Liver (tissue), 9 donors: ENCODE measurements around the gene TSBP1. TPM values are rescaled to one million over a fixed set of nuclear protein-coding genes. Genes with fewer than 3 reads are reported as not detected.
A peak's percentile ranks its signal among the peaks of the same experiment; 100 is the strongest.

Experiments
- DNase-seq: peaks from one replicate; pipeline ENCODE4 v3.0.0-alpha.2; 2017; ENCODE audit warnings: low spot score
- H3K27ac ChIP-seq, 2 donors: one replicate each; pipeline ENCODE4 v1.7.0; 2013; ENCODE audit warnings: inconsistent platforms in 2 of 2, low read length in 2 of 2, control low read depth in 1 of 2, low read depth in 1 of 2, mild to moderate bottlenecking in 1 of 2
- H3K27me3 ChIP-seq, 4 donors: one replicate each; pipeline versions ENCODE4 v1.6.1 to v1.7.0; 2013; ENCODE audit warnings: low read length in 3 of 4, inconsistent platforms in 1 of 4, mild to moderate bottlenecking in 1 of 4, moderate library complexity in 1 of 4; ENCODE audit not compliant: control insufficient read depth in 4 of 4, insufficient read depth in 4 of 4
- H3K36me3 ChIP-seq, 4 donors: one replicate each; pipeline versions ENCODE4 v1.6.1 to v1.7.0; 2013; ENCODE audit warnings: low read length in 3 of 4, mild to moderate bottlenecking in 3 of 4, low read depth in 1 of 4, moderate library complexity in 1 of 4; ENCODE audit not compliant: control insufficient read depth in 4 of 4, insufficient read depth in 3 of 4
- H3K4me1 ChIP-seq, 4 donors: one replicate each; pipeline versions ENCODE4 v1.6.1 to v1.7.0; 2013; ENCODE audit warnings: low read length in 3 of 4, mild to moderate bottlenecking in 3 of 4, moderate library complexity in 1 of 4; ENCODE audit not compliant: control insufficient read depth in 4 of 4, insufficient read depth in 4 of 4
- H3K4me3 ChIP-seq, 3 donors: one replicate each; pipeline versions ENCODE4 v1.6.1 to v1.7.0; 2013; ENCODE audit warnings: low read length in 3 of 3, control low read depth in 1 of 3, low read depth in 1 of 3, mild to moderate bottlenecking in 1 of 3
- H3K9ac ChIP-seq, 2 donors: one replicate each; pipeline ENCODE4 v1.7.0; 2013; ENCODE audit warnings: low read length in 2 of 2, mild to moderate bottlenecking in 2 of 2, moderate library complexity in 2 of 2, control low read depth in 1 of 2, low read depth in 1 of 2
- H3K9me3 ChIP-seq, 4 donors: one replicate each; pipeline versions ENCODE4 v1.6.1 to v1.7.0; 2013; ENCODE audit warnings: low read length in 3 of 4; ENCODE audit not compliant: control insufficient read depth in 4 of 4
- EGR1 ChIP-seq, 2 donors: IDR thresholded peaks; 2 replicates each; pipeline ENCODE4 v1.6.1; 2016 to 2018; ENCODE audit warnings: antibody characterized with exemption in 2 of 2, low read depth in 2 of 2
- FOXA1 ChIP-seq: IDR thresholded peaks from 2 replicates; pipeline ENCODE4 v1.6.1; 2016; ENCODE audit warnings: antibody characterized with exemption
- FOXA2 ChIP-seq: IDR thresholded peaks from 2 replicates; pipeline ENCODE4 v1.6.1; 2016; ENCODE audit warnings: antibody characterized with exemption
- GABPA ChIP-seq, 2 donors: IDR thresholded peaks in 1 of 2; conservative IDR thresholded peaks in 1 of 2; 2 replicates each; pipeline ENCODE4 v1.6.1; 2016; ENCODE audit warnings: antibody characterized with exemption in 2 of 2, mild to moderate bottlenecking in 1 of 2, moderate library complexity in 1 of 2
- JUND ChIP-seq, 2 donors: IDR thresholded peaks; 2 replicates each; pipeline ENCODE4 v1.6.1; 2016; ENCODE audit warnings: antibody characterized with exemption in 2 of 2
- NR2F2 ChIP-seq: IDR thresholded peaks from 2 replicates; pipeline ENCODE4 v1.6.1; 2016; ENCODE audit warnings: antibody characterized with exemption
- RAD21 ChIP-seq, 2 donors: IDR thresholded peaks; 2 replicates each; pipeline ENCODE4 v1.6.1; 2016; ENCODE audit warnings: antibody characterized with exemption in 2 of 2, mild to moderate bottlenecking in 2 of 2
- RXRA ChIP-seq, 2 donors: IDR thresholded peaks; 2 replicates each; pipeline ENCODE4 v1.6.1; 2017 to 2018; ENCODE audit warnings: antibody characterized with exemption in 2 of 2, mild to moderate bottlenecking in 1 of 2
- YY1 ChIP-seq: IDR thresholded peaks from 2 replicates; pipeline ENCODE4 v1.6.1; 2016; ENCODE audit warnings: antibody characterized with exemption, mild to moderate bottlenecking
- WGBS: extraction: QIAGEN DNeasy Blood & Tissue Kit; methylation state at CpG from one replicate; pipeline ENCODE4 v1.1.7; 2013; 5-methylcytosine and 5-hydroxymethylcytosine counted together
- polyA plus RNA-seq, 2 donors: library from polyadenylated mRNA; stranded (reverse) in 1 of 2; unstranded in 1 of 2; fragments of 200-250 nt in 1 of 2; fragments of >200 nt in 1 of 2; fragmentation: Nextera tagmentation in 1 of 2; extraction: Ambion mirVana in 1 of 2; gene quantifications; one replicate each; pipeline versions ENCODE4 v1.2.1 to v1.2.3, GENCODE V29; 2013 to 2015
- total RNA-seq, 2 donors: library from RNA; depleted of rRNA; stranded (reverse); fragments of >200 nt; gene quantifications; one replicate each; pipeline ENCODE4 v1.2.3, GENCODE V29; 2014
- TF ChIP-seq, protein P1 (sequence below): IDR thresholded peaks from 2 replicates; pipeline ENCODE4 v1.6.1; 2016; ENCODE audit warnings: antibody characterized with exemption
- TF ChIP-seq, protein P2 (sequence below): IDR thresholded peaks from 2 replicates; pipeline ENCODE4 v1.6.1; 2016; ENCODE audit warnings: antibody characterized with exemption, mild to moderate bottlenecking
- donor health status: healthy.
- donor health status: healthy.
- donor health status: healthy.
- donor health status: healthy.
- donor health status: healthy.

TSBP1 gene
- total and polyA plus RNA-seq, 4 donors = not detected

DNA sequence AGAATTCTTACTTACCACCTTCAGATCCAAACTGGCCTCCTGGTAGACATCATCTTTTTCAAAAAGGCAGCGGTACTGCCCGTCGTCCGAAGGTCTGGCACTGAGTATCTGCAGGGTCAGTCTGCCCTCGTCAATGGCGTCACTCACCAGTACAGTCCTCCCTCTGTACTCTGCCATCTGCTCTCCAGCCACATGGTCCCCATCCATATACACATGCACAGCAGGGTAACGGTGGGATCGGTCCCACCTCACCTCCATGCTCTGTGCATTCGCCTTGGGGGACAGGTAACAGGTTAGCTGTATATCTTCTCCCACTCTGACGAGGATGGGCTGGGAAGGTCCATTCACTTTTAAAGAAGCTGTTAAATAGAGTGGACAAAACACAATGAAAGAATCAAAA, 24.3 kb upstream of the TSBP1 start:
- H3K9me3 ChIP-seq = no peaks in the 10 kb centered on the region
- no peak for TF ChIP-seq GABPA (IDR thresholded peaks at IDR 0.05 in 1 of 2, conservative IDR thresholded peaks at IDR 0.05 in 1 of 2)
- TF ChIP-seq EGR1 (IDR thresholded peaks at IDR 0.05; ENCODE audit: low read depth in 2 of 2) = no peak
- no peak for TF ChIP-seq JUND (IDR thresholded peaks at IDR 0.05)
- peaks cover 0 to 11% (median 0%) of the 10 kb centered on the region in 4 donors for H3K27me3 ChIP-seq
- 90% methylated on average over 10 of the region's 10 CpGs for WGBS
- DNase-seq = no peak
- no peak overlapping the region for H3K4me3 ChIP-seq
- no peak overlapping the region for H3K9ac ChIP-seq
- H3K4me1 ChIP-seq = no peaks in the 10 kb centered on the region
- no peaks in the 10 kb centered on the region for H3K36me3 ChIP-seq
- H3K27ac ChIP-seq = no peak overlapping the region

DNA sequence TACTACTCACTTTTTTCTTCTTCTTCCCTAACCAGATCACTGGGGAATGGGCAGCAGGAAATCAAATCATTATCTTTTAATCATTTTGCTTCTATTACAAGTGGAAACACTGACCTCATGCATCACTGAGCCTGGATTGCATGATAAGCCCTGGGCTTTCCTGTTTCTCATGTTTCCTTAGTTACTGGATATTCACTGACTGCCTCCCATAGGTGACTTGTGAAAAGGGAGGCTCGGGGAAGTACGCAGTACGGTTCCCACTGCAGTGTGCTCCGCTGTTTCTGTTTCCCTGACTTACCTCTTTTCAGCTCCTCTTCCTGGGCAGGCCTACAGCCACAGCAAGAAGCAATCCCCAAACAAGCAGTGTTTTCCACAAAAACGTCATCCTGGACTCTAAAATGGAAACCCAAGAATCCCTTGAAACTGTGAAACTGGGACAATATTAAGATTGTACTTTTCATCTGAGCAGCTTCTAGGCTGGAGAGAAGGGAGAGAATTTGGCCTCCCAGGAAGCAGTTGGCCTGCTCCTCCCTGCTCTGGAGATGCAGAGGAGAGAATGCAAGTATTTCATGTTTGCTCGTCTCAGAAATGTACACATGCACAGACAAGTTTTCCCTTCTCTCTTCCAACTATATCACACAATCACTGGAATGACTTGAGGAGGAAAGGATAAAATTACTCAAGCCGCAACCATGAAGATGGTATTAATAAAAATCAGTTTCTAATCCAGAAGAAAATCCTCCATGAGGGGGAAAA, 22.1 kb upstream of the TSBP1 start:
- H3K4me1 ChIP-seq = no peaks in the 10 kb centered on the region
- H3K9ac ChIP-seq = no peak overlapping the region
- no peak for DNase-seq
- TF ChIP-seq, protein P1, sequence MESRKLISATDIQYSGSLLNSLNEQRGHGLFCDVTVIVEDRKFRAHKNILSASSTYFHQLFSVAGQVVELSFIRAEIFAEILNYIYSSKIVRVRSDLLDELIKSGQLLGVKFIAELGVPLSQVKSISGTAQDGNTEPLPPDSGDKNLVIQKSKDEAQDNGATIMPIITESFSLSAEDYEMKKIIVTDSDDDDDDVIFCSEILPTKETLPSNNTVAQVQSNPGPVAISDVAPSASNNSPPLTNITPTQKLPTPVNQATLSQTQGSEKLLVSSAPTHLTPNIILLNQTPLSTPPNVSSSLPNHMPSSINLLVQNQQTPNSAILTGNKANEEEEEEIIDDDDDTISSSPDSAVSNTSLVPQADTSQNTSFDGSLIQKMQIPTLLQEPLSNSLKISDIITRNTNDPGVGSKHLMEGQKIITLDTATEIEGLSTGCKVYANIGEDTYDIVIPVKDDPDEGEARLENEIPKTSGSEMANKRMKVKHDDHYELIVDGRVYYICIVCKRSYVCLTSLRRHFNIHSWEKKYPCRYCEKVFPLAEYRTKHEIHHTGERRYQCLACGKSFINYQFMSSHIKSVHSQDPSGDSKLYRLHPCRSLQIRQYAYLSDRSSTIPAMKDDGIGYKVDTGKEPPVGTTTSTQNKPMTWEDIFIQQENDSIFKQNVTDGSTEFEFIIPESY = no peak
- no peak for TF ChIP-seq NR2F2
- TF ChIP-seq JUND (IDR thresholded peaks at IDR 0.05) = peak; percentile 35 to 73
- peak in 1 of 2 donors; percentile 4 for TF ChIP-seq RAD21 (IDR thresholded peaks at IDR 0.05)
- TF ChIP-seq FOXA2 = no peak
- 64% methylated on average over 7 of the region's 7 CpGs for WGBS
- no peaks in the 10 kb centered on the region for H3K36me3 ChIP-seq
- peaks cover 0 to 8% (median 0%) of the 10 kb centered on the region in 4 donors for H3K27me3 ChIP-seq
- H3K27ac ChIP-seq = no peak overlapping the region
- no peak overlapping the region for H3K4me3 ChIP-seq
- no peaks in the 10 kb centered on the region for H3K9me3 ChIP-seq

DNA sequence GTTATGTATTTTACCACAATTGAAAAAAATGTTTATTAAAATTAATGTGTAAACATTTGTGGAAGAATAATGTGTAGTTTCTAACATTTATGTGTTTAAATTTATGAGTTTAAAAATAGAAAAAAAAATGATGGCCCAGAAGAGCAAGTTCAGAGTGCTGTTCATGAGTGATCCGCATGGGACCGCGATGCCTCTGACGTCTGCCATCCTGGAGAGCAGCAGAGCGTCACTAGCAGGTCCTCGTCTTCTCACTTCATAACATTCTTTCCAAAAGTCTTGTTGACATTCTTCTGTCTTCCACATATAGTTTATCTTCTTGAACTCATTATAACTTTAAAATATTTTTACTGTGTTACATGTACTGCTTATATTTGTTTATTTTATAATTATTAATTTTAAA, 19.8 kb upstream of the TSBP1 start:
- H3K4me1 ChIP-seq = no peaks in the 10 kb centered on the region
- WGBS = 92% methylated on average over 6 of the region's 6 CpGs
- H3K4me3 ChIP-seq = no peak overlapping the region
- no peaks in the 10 kb centered on the region for H3K9me3 ChIP-seq
- DNase-seq = no peak
- H3K27me3 ChIP-seq = peaks cover 0 to 5% (median 0%) of the 10 kb centered on the region in 4 donors
- no peaks in the 10 kb centered on the region for H3K36me3 ChIP-seq
- no peak overlapping the region for H3K27ac ChIP-seq
- TF ChIP-seq YY1 = no peak
- no peak for TF ChIP-seq FOXA2
- H3K9ac ChIP-seq = no peak overlapping the region

DNA sequence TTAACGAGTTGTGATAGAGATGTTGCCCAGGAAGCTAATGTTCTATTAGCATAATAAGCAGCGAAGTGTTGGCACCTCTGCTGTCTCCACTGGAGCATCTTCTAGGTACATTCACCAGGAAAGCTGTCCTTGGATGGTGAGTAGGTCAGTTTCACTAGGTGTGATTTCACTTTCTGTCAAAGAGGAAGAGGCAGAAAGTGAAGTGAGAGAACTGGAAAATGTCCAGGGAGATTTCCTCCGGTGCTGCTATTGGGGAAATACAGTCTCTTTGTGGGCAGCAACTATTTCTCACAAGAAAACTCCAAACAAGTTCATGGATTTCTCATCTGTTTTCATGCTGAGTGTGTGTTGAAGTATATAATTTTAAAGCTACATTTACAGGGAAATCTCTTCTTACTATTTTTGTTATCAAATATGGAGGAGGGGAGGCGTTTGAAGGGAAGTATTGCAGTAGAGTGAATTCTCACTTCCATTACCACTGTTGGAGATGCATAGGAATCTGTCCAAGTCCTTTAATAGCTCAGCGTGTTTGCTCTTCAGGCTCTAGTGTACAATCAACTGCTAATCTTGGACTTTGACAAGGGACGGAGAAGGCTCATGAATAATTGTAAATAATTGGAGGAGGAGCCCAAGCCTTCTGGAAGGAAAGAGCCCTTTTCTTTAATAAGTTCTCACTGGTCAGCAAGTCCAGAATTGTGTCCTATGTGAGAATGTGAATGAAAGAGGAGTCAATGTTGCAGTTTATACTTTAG, 16.1 kb upstream of the TSBP1 start:
- no peaks in the 10 kb centered on the region for H3K4me1 ChIP-seq
- H3K9ac ChIP-seq = no peak overlapping the region
- TF ChIP-seq FOXA2 (no peak), FOXA1 (no peak), RXRA (IDR thresholded peaks at IDR 0.05) (no peak), JUND (IDR thresholded peaks at IDR 0.05) (no peak)
- TF ChIP-seq, protein P2, sequence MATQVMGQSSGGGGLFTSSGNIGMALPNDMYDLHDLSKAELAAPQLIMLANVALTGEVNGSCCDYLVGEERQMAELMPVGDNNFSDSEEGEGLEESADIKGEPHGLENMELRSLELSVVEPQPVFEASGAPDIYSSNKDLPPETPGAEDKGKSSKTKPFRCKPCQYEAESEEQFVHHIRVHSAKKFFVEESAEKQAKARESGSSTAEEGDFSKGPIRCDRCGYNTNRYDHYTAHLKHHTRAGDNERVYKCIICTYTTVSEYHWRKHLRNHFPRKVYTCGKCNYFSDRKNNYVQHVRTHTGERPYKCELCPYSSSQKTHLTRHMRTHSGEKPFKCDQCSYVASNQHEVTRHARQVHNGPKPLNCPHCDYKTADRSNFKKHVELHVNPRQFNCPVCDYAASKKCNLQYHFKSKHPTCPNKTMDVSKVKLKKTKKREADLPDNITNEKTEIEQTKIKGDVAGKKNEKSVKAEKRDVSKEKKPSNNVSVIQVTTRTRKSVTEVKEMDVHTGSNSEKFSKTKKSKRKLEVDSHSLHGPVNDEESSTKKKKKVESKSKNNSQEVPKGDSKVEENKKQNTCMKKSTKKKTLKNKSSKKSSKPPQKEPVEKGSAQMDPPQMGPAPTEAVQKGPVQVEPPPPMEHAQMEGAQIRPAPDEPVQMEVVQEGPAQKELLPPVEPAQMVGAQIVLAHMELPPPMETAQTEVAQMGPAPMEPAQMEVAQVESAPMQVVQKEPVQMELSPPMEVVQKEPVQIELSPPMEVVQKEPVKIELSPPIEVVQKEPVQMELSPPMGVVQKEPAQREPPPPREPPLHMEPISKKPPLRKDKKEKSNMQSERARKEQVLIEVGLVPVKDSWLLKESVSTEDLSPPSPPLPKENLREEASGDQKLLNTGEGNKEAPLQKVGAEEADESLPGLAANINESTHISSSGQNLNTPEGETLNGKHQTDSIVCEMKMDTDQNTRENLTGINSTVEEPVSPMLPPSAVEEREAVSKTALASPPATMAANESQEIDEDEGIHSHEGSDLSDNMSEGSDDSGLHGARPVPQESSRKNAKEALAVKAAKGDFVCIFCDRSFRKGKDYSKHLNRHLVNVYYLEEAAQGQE = no peak
- 47% methylated on average over 6 of the region's 6 CpGs for WGBS
- peaks cover 0 to 5% (median 0%) of the 10 kb centered on the region in 4 donors for H3K27me3 ChIP-seq
- DNase-seq = no peak
- no peak overlapping the region for H3K4me3 ChIP-seq
- no peaks in the 10 kb centered on the region for H3K9me3 ChIP-seq
- H3K36me3 ChIP-seq = no peaks in the 10 kb centered on the region
- H3K27ac ChIP-seq = no peak overlapping the region
